HG03558 (cell line): ENCODE measurements around the gene RUNX2.
A peak's percentile ranks its signal among the peaks of the same experiment; 100 is the strongest.

Source experiments
- ATAC-seq: cut with Tn5 transposase; IDR thresholded peaks from one replicate; pipeline ENCODE4 v1.9.1; 2021; ENCODE audit warnings: moderate number of reproducible peaks; ENCODE audit not compliant: unreplicated experiment; ENCODE audit errors: extremely low read depth

RUNX2 gene

GRCh38 chr6:45709781-45710220 lies 381.7 kb downstream of the RUNX2 start:
- peak; percentile 53 for ATAC-seq

- ATAC-seq = peak; percentile 39
Observed at GRCh38 chr6:45710304-45710821, 382.2 kb downstream of the RUNX2 start.

GRCh38 chr6:45712076-45712475 lies 383.9 kb downstream of the RUNX2 start:
- no peak for ATAC-seq

- no peak for ATAC-seq
Observed at GRCh38 chr6:45712786-45713185, 384.7 kb downstream of the RUNX2 start.
